GM18517 (cell line): ENCODE data around the gene ZC3HAV1.
A peak's percentile ranks its signal among the peaks of the same experiment; 100 is the strongest.
"Not testable (repeated sequence)": the region's sequence is repeated elsewhere in the genome, so short reads cannot be mapped to it uniquely, and the experiment has no call there.

ENCODE experiments used
- ATAC-seq: cut with Tn5 transposase; IDR thresholded peaks from one replicate; pipeline ENCODE4 v1.9.1; 2021; ENCODE audit warnings: mild to moderate bottlenecking, moderate library complexity; ENCODE audit not compliant: unreplicated experiment

ZC3HAV1 gene

DNA sequence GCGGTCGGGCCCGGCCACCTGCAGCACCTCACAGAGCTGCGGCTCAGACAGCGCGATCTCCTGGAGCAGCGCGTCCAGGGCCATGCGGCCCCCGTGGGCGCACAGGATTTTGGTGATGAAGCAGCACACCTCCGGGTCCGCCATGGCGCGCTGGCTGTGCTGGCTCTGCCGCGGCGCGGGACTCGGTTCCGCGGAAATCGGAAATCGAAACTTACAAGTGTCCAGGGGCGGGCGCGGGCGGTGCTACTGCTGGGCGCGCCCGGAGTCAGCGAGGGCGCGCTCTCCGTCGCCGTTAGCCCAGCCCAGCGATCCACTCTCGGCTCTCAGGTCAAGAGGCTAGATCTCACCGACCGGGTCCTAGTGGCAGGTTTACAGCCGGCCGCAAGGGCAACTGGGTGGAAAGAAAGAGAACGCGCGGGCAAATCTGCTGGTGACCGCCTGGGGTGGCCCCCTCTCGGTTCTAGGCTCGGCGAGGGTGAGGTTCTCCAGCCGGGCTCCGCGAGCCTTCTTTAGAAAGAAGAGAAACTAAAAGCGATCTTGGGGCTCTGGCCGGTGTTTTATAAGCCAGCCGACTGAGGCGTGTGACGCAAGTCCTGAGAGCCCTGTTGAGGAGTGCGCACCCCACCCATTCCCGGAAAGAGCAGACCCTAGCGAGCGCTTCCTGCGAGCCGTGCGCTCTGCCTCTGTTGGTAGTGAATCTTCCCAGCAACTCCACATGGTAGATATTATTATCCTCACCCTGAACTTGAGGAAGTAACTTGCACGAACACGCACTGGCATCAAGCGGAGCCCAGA lies at the start of gene ZC3HAV1:
Gene ZC3HAV1, minus strand, starts transcription at position 533 of the 795 bp plus-strand sequence. Its CDS starts 389 bp downstream, at position 144.
- ATAC-seq = peak; percentile 69

DNA sequence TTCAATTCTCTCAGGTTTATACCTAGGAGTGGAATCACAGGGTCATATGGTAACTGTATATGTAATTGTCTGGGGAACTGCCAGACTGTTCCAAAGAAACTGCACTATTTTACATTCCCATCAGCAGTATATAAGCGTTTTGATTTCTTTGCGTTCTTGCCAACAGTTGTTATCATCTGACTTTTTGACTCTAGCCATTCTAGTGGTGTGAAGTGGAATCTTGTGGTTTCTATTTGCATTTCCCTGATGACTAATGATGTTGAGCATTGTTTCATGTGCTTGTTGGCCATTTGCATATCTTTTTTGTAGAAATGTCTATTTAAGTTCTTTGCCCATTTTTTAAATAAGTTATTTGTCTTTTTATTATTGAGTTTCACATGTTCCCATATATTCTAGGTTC lies 44.3 kb upstream of the ZC3HAV1 start:
- no peak for ATAC-seq

DNA sequence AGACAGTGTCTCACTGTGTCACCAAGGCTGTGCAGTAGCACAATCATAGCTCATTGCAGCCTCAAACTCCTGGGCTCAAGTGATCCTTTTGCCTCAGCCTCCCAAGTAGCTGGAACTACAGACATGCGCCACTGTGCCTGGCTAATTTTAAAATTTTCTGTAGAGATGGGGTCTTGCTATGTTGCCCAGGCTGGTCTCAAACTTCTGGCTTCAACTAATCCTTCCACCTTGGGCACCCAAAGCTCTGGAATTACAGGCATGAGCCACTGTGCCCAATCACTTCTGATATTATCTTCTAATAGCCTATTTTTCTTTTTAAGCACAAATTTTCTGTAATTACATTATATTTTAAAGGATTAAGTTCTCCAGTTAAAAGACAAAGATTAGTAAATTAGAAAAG lies 42.6 kb upstream of the ZC3HAV1 start:
- no peak for ATAC-seq

DNA sequence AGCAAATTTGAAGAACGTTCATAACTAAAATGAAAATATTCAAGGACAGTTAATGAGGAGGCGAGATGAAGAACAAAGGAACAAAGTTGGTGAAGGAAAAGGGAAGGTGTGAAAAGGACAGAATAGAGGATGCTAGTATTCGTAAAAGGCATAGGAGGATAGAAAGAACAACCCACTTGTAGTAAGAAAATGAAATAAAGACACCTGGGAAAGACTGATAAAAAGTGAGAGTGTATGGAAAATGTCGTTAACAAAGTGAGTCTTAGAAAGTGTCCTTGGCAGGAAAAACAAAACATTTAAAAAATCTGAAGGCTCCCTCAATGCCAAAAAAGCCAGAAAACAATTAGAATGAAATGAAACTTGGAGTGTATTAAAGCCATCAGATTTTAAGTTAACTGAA lies 29.6 kb upstream of the ZC3HAV1 start:
- ATAC-seq = no peak

DNA sequence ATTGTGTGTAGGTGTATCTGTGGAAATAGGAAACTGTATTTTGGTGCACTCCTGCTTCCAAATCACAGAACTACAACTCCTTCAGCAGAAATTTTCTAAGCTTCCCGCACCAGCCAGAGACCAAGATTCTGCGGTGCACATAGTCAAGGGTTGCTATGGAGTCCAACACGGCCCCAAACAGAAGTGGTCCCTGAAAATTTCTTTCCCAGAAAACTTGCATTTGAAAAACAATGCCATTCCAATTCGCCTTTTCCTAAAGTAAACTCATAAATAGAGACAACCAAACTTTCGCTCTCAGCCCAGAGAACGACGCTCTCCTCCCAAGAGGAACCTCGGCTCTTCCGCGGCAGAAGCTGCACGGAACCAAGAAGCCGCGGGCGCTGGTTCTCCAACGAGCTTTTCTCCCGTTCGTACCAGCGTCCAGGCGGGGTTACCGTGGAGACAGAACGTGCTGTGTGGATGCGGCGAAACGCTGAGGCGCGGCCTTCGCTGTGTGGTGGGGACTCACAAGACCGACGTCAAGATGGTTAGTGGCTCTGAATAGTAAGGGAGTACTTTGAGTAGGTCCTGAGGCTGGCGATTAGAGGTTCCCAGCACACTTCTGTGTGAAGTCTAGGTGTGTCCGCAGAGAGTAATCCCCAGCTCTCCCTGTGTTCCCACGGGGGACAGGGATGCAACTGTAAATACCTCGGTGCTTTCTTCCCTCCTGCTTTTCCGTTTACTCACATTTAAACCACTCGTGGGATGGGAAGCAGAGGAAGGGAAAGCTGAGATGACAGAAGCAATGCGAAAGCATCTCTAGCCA lies 24.0 kb upstream of the ZC3HAV1 start:
- ATAC-seq = peak; percentile 96

DNA sequence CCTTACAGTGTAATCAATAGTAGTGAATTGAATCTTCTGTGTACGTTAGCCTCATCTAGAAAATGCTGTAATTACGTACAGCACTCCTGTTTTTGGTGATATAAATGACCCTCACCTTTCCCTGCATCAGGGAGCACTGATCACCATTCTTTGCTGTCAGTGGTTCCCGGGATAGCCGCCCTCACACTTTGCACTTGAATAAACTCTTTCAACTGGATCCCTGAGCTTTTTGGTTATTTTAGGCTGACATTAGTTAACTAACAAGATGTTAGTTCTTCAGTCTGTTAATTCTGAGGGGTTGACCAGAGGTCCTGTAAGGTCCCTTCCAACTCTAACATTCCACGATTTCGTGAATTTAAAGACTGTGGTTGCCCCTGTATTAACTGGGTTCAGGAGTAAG lies 23.4 kb upstream of the ZC3HAV1 start:
- ATAC-seq = no peak

DNA sequence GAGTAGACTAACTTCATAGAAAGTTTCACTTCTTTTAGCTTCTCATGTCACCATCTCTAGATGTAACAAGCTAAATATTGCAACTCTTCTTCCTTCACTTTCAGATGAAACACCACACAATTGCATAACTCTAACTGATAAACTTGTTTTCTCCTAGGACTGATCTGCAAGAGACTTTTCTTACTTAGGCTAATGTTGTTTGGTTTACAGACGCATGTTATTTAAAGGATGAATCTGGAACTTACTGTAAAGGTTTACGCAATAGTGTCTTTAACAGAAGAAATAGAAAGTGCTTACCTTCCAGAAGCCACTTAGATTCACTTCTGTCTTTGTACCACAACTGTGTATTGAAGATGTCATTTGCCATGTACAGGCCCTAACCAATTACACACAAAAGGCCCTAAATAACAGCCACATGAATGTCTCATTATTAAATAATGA lies 22.1 kb upstream of the ZC3HAV1 start:
- ATAC-seq = no peak

DNA sequence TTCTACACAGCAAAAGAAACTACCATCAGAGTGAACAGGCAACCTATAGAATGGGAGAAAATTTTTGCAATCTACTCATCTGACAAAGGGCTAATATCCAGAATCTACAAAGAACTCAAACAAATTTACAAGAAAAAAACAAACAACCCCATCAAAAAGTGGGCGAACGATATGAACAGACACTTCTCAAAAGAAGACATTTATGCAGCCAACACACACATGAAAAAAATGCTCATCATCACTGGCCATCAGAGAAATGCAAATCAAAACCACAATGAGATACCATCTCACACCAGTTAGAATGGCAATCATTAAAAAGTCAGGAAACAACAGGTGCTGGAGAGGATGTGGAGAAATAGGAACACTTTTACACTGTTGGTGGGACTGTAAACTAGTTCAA lies 20.3 kb upstream of the ZC3HAV1 start:
- not testable (repeated sequence) for ATAC-seq

DNA sequence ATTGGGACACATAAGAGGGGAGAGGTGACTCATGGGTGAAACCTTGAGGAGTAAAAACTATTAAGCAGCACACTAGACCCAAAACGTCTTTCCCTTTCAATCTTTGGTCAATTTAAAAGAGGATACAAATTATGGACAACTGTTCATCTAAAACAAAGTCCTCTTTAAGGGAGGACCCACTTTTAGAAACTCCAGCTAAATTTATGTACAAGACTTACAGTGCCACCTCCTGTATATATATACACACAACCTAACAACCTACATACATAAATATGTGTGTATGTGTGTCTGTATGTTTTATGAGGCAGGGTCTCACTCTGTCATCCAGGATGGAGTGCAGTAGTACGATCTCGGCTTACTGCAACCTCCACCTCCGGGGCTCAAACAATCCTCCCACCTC lies 18.1 kb upstream of the ZC3HAV1 start:
- ATAC-seq = no peak

DNA sequence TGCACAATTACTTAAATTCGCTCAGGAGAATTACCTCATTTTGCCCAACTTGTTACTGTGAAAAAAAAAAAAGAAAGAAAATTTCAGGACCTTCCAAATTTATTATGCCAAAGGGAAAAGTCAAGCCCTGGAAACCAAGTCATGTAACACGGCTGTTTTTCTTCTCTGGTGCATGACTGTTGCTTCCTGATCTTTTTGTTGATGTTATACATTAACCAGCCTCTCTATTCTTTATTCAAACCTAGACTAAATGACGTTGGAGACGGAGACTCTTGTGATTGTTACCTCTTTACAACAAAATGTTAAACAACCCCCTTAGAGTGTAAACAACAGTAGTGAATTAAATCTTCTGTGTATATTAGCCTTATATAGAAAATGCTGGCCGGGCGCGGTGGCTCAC lies 16.1 kb upstream of the ZC3HAV1 start:
- no peak for ATAC-seq

DNA sequence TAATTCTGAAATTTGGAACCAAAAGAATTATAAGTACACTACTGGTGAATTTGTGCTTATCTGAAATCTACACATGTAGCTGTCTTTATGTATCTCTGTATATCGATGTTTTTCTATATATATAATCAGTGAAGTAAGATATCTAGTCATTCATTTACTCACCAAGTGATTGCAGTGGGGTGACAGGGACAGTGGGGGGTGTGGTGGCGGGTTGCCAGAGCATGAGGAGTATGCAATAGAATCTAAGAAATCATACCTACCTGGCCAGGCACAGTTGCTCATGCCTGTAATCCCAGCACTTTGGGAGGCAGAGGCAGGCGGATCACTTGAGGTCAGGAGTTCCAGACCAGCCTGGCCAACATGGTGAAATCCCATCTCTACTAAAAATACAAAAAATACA lies 15.5 kb upstream of the ZC3HAV1 start:
- ATAC-seq = not testable (repeated sequence)

DNA sequence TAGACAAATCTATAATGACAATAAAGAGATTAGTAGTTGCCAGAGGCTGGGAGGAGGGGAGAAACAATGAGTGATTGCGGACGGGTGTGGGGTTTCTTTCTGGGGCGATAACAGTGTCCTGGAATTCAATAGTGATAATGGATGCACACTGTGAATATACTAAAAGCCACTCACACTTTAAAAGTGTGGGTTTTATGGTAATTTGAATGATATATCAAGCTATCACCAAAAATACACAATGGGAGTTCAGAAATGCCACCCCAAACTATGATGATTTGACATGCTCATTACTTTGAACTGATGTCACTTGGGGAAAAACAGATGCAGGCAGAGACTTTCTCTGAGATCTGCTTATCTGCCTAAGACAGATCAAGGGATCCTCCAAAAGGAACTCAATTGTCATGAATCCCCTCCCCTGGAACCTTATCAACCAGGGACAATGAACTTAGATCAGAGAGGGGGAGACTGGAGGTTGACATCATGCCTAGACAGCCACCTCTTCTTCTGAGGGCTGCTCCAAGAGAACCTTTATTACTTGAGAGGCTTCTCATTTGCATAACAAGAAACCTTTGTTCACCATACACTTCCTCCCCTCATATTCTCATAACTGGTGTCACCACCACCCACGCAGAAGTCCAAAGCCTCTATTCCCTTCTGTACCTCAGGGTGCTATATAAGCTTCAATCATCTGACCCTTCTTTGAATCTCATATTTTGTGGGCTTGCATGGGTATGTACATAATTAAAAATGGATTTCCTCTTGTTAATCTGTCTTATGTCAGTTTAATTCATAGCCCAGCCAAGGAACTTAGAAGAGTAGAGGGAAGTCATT lies 14.8 kb upstream of the ZC3HAV1 start:
- ATAC-seq = peak; percentile 83

DNA sequence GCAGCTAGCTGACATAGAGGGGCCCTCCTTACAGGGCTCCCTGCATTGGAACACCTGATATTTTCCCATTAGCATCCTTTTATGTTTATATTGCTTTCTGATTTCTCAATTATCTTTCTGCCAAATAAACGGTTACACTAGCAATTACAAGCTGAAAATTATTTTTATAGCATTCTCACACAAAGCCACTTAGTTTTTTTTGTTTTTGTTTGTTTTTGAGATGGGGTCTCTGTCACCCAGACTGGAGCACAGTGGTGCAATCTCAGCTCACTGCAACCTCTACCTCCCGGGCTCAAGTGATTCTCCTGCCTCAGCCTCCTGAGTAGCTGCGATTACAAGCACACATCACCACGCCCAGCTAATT lies 9.9 kb upstream of the ZC3HAV1 start:
- ATAC-seq = no peak

DNA sequence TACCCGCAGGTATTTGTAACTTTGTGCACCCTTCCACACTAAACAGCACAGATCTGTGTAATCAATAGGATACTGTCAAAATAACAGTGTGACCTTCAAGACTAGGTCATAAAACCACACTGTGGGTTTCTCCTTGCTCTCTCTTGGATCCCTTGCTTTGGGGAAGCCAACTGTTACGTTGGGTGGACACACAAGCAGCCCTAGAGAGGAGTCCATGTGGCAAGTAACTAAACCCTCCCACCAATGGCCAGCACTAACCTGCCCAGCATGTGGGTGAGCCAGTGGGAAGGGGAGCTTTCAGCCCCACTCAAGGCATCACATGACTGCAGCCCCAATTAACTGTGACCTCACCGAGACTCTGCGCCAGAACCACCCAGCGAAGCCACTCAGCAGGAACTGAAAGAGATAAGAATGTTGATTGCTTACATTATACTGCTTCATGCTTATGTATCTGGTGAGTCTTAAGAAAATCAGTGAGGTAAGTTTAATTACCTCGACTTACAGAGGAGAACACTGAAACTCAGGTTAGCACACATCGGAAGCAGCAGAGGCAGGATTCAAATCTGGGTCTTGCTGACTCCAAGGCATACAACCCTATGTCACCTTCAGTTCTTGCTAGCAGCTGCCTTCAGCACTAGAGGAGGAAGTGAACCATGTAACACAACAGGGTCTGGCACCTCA lies 9.4 kb upstream of the ZC3HAV1 start:
- ATAC-seq = peak; percentile 88

DNA sequence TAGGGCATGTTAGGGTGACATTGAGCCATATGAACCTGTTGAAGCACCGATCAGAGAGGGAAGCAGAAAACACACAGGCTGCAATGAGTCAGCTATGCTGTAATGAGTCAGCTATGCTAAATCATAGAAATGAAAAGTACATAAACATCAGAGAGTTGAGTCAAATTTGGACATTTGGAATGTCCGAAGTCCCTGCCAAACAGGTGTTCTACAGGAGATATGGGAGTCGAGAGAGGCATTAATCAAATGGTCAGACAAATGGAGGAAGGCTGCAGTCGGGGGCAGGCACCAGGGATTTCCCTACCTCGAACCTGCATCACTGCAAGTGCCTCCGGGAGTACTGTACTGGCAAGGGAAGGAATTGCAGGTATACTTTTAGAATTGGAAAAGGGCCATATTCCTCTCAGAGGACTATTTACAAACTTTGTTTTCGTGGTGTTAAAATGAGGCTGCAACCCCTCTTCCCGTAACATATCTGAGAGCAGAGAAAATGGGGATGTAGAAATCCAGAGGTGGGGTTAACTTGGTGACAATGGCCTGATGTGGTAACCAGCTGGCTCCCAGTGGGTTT lies 8.8 kb upstream of the ZC3HAV1 start:
- peak; percentile 78 for ATAC-seq

DNA sequence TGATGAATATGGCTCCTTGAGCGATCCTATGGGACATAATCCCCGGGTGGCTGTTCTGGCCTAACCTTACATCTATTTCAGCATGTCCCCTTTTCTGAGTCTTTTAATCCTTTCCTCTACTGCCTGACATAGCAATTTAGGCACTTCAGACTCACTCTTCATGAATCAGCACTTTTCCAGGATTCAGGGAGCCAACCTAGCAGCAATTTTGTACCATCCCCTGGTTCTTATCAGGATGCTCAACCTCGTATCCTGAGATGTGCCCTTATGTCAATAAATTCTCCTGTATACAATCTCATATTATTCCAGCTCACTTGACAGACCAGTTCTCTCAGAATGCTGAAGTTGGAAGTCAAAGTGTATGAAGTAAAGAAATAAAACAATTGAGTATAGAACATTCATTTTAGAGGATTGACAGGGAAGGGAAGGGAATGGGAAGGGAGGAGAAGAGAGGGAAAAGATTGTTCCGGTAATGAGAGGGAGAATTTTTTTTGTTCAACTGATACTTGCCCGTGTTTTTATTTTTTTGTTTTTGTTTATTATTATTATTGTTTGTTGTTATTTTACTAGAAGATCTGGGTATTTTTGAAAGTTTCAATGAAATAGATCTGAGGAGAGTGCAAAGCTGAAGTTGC lies 8.2 kb upstream of the ZC3HAV1 start:
- no peak for ATAC-seq

DNA sequence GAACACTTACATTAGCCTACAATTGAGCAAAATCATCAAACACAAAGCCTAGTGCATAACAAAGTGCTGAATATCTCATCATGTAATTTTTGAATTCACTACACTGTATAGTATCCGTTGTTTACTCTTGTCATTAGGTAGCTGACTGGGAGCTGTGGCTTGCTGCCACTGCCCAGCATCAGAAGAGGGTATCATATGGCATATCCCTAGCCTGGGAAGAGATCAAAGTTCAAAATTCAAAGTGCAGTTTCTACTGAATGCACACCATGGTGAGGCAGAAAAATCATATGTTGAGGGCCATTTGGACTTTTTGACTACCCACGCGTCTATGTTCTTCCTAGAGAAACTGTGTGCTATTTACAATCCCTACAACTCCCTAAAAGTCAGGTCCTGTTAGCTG lies 7.5 kb upstream of the ZC3HAV1 start:
- no peak for ATAC-seq

DNA sequence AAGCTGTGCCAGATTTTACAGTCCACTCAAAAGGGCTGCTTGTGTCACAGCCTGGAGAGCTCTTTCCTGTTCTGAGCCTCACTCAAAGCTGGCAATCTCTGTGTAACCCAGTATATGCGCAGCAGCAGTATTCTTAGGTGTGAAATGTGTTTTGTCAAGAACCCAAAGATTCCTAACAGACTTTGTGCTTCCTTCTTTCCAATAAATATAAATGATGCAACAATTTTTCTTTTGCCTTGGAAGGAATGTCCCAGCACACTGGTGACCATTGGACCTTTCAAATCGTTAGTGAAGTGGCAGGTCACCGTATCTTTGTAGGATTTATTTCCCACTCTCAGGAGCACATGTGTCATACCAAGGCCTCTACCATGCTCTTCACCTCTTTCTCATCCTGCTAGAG lies 5.6 kb upstream of the ZC3HAV1 start:
- no peak for ATAC-seq

DNA sequence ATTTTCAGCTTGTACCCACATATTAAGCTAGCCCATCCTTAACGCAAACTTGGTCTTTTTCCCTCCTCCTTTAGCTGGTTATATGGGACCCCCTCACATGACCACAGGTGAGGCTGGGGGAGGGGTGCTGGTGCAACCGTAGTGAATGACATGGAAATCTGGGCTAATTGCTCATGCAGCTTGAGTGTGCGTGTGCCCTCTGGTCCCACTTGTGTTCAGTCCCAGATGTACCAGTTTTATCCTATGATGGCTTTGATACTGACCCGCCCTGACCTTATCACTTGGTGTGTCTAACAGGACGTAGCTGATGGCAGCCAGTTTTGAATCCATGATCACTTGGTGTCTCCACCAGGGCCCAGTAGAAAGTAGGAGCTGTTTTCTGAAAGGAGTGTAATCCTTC lies 5.1 kb upstream of the ZC3HAV1 start:
- no peak for ATAC-seq

DNA sequence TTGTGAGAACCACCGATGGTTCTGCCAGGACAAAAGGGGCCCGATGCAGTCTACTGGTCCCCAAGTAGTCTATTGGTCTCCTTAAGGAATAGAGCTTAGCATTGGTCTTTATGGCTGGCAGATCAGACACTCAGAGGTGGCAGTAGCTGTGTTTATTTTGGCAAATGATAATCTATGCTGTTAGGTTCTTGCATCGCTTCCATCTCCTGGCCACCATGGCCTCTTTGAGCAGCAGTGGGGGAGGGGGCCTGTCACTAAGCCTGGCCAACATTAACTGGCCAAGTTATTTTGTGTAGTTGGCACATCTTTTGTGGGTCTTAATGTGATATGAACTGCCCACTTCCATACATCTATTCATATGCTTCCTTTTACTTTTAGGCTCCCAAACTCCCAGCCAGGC lies 4.5 kb upstream of the ZC3HAV1 start:
- ATAC-seq = no peak
